Hindlimb muscle (tissue), 1 donor: Measurements from ENCODE around the gene TMEM232. TPM values are rescaled to one million over a fixed set of nuclear protein-coding genes. Genes with fewer than 3 reads are reported as not detected.

Source experiments
- DNase-seq: peaks from one replicate; pipeline ENCODE4 v3.0.0-alpha.2; 2013
- polyA plus RNA-seq: library from polyadenylated mRNA; unstranded; fragments of 120-200 nt; gene quantifications from one replicate; pipeline ENCODE4 v1.2.1, GENCODE V29; 2013; ENCODE audit not compliant: insufficient read length

TMEM232 gene
- polyA plus RNA-seq, 1 donor, result 1.0 TPM

- no peak for DNase-seq
Observed at GRCh38 chr5:110398951-110399350, 327.5 kb downstream of the TMEM232 start.

- DNase-seq, result no peak
Observed at GRCh38 chr5:110397281-110397680, 329.2 kb downstream of the TMEM232 start.

- no peak for DNase-seq
Observed at GRCh38 chr5:110386782-110387181, 339.7 kb downstream of the TMEM232 start.

- DNase-seq, result no peak
Observed at GRCh38 chr5:110383231-110383630, 343.2 kb downstream of the TMEM232 start.

- DNase-seq, result no peak
Observed at GRCh38 chr5:110377943-110378342, 348.5 kb downstream of the TMEM232 start.

GRCh38 chr5:110377361-110377760 is 349.1 kb downstream of the TMEM232 start:
- no peak for DNase-seq

- no peak for DNase-seq
Observed at GRCh38 chr5:110376281-110376951, 350.1 kb downstream of the TMEM232 start.

GRCh38 chr5:110371725-110372041 is 354.8 kb downstream of the TMEM232 start:
- DNase-seq, result no peak

GRCh38 chr5:110371011-110371724 is 355.3 kb downstream of the TMEM232 start:
- no peak for DNase-seq

Other genes with a start within 250 kb of the TMEM232 start
- gene SLC25A46, start 12.3 kb upstream of the TMEM232 start, polyA plus RNA-seq, result 34.4 TPM